ENCODE measurements around the gene LRP10.

Gene LRP10

DNA sequence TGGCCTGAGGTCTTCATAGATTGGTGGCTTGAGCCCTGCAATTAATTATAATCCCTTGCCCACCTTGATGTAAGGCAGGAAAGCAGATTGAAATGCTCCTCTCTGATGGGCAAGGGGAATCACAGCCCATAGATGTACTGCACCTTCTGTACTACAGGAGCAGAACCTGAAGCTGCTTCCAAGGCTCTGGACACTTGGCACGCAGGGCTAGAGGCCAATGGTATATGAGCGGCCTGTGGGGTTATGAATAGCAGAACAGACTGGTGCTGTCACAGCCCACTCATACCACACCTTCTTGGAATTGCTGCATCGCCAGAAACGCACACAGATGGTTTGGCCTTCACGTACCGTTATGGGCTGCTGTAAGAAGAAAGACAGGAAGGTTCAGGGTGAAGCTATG, 49.2 kb downstream of the LRP10 start:
- FAIRE-seq: no peak

DNA sequence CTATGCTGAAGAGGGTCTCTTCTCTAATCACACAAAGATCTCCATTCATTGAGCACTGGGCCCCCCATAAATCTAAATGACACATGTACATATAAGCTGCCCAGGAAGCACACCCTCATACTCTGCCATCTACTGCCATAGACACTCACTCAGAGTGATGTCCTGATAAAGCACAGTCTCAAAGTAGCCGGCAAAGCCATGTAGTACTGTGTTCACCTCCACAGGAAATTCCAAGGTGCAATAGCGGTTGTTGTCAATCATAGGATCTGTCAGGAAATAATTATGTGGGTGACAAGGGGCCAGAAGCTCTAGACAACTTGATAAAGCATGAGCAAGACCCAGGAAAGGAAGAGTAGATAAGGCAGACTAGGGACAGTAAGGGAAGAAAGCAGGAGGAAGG, 50.8 kb downstream of the LRP10 start:
- FAIRE-seq: no peak

DNA sequence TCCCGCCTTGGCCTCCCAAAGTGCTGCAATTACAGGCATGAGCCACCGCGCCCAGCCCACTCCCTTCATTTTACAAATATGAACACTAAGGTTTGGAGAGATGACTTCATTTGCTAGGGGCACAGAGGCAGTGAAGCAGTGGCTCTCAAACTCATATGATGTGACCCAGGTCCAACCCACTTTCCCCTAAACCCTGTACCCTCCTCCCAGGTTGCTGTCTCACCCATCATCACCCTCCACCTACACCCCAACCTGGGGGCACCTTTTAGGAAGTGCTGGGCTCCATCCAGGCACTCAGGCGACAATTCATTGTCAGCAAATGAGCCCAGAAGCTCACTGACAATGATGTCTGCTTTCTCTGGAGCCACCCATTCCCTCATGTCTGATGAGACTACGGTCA, 52.2 kb downstream of the LRP10 start:
- no peak for FAIRE-seq

DNA sequence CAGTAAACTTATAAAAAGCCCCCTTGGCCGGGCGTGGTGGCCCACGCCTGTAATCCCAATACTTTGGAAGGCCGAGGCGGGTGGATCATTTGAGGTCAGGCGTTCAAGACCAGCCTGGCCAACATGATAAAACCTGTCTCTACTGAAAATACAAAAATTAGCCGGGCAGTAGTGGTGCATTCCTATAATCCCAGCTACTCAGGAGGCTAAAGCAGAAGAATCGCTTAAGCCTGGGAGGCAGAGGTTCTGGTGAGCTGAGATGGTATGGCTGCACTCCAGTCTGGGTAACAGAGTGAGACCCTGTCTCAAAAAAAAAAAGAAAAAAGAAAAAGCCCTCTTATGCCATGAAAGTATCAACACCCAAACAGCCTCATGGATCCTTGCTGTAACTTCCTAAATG, 54.0 kb downstream of the LRP10 start:
- no peak for FAIRE-seq

DNA sequence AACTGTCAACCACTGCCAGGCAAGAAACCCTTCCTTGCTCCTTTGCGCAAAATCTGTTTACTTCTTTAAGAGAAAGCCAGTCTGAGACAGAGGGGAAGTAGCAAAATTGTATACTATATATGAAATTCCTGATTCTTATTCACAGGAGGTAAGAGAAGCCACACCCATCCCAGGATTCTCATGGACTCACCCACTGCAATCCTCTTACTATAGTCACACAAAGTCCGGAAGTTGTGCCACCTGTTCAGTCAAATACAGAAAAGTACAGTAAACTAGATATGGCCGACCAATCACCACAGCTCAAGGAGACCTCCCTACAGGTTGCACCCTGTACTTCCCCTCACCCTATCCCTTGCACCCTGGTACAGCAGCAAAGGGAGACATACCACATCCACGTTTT, 54.8 kb downstream of the LRP10 start:
- FAIRE-seq: no peak

DNA sequence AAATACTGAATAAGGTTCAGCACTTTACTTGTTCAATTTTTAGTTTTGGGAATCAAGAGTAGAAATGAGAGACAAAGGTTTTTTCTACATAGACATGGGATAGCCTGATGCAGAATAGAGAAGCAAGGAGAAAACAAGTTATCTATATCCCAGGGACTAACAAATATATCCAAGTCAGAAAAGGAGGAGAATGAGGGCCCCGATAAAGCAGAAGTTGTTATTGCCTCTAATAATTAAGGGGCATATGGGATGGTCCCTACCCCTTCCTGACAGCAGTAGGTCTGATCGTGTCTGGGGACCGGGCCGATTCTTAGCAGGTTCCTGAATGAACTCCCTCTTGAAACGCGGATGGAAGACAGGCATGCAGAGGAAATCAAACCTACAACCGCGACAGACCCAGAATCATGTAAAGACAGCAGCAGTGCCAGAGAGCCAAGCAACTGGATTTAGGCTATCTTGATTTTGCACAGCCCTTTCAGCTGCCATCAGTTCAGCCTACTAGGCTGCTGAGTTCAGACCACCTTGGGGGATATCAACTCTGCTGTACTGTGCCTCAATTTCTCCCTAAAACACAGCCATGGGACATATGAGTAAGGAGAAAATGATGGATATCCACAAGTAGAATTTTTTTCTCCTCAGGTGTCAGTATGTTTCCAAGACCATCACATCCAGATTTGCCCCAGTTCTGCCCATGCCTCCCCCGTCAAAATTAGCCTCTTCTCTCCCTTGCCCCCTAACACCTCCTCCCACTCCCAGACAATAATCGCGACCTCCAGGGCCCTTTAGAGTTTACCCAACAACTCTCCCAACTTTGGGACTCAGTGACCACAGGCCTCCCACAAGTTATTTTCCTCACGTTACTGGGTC, 56.9 kb downstream of the LRP10 start:
- FAIRE-seq: no peak

DNA sequence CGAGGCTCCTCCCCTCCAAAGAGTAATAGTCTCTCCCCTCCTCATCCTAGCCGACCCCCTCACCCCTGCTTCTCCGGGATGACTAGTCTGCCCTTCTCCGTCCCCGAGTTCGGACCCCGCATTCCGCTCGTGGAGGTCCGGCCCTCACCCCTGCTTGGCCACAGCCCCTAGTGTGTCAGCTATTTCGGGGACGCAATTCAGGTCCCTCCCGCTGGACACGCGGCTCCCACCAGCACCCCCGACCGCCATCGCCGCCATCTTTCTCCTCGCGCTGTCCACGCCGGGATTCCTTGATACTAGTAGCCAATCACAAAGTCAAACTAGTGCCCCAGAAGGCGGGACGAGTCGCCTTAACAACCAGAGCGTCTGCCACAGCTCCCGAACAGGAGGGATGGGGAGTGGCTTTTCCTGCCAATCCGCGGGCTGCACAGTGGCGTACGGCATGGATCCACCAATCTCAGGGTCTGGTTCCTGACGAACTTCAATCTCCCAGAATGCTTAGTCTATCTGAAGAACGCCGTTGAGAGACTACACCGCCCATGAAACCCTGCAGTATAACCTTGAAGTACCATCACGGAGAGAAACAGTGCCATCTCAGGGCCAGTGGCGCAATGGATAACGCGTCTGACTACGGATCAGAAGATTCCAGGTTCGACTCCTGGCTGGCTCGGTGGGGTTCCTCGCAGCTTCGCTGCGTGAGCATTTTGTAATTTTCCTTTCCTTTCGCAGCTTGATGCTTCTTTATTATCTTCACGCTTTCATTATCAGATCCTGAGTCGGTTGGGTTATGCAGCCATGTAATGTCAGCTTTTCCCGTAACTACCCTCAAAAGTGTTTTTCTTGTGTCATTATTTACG, 57.8 kb downstream of the LRP10 start, which contains the start of gene PRMT5:
Gene PRMT5, minus strand, starts transcription at position 273 of the 857 bp plus-strand sequence. Its CDS starts 15 bp downstream, at position 258.
- peak; percentile 98 for FAIRE-seq

DNA sequence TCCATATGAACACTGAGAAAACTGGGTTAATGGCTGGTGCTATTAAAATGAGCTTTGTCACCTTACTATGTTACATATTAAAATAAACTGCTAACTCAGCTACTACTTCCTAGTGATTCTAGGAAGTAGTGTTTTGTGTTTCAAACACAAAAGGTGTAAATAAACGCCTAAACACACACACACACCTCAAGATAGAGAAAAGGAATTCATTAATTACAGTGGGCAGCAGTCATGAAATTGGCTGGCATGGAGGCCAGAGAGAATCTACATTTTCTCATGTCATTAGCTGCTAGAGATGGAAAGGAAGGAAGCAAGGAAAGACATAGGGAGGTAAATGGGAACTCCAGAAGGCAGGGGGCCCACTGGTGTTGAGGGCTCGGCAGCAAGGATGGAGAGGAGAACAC, 58.4 kb downstream of the LRP10 start:
- no peak for FAIRE-seq

Data from G401.6 (cell line).